ENCODE measurements around the gene KIF6. TPM values are rescaled to one million over a fixed set of nuclear protein-coding genes. Genes with fewer than 3 reads are reported as not detected.

KIF6 gene
- polyA plus RNA-seq, 3 donors: not detected

GRCh38 chr6:39686976-39687375, 38.2 kb downstream of the KIF6 start:
- Histone ChIP-seq H3K79me2 (ENCODE audit: insufficient read depth, low read length) (no peaks in the 10 kb centered on the region), H3K4me1 (ENCODE audit: control insufficient read depth in 1 of 2, insufficient read depth in 2 of 2, low read length in 2 of 2) (no peaks in the 10 kb centered on the region), H3K27ac (ENCODE audit: low read depth in 1 of 2, low read length in 2 of 2) (no peak overlapping the region), H3K4me3 (replicated peaks in 1 of 3; ENCODE audit: low read depth in 2 of 3, low read length in 3 of 3) (no peak overlapping the region), H4K20me1 (ENCODE audit: insufficient read depth, low read length) (no peaks in the 10 kb centered on the region), H3K27me3 (ENCODE audit: control insufficient read depth in 2 of 2, insufficient read depth in 2 of 2, low read length in 2 of 2) (no peaks in the 10 kb centered on the region), H2AFZ (ENCODE audit: insufficient read depth, low read depth, low read length, poor library complexity, severe bottlenecking) (no peak overlapping the region), H3K9me3 (replicated peaks in 1 of 2; ENCODE audit: control insufficient read depth in 1 of 2, insufficient read depth in 1 of 2, low read length in 2 of 2) (no peaks in the 10 kb centered on the region), H3K4me2 (replicated peaks; ENCODE audit: extremely low read depth, low read length, poor library complexity, severe bottlenecking) (no peak overlapping the region), H3K9ac (ENCODE audit: insufficient read depth, low read length, poor library complexity, severe bottlenecking) (no peak overlapping the region), H3K36me3 (replicated peaks in 1 of 2; ENCODE audit: control insufficient read depth in 1 of 2, insufficient read depth in 2 of 2, low read length in 2 of 2) (no peaks in the 10 kb centered on the region)
- Mint-ChIP-seq H3K27me3 (ENCODE audit: low read depth in 3 of 3) (peaks cover 0 to 7% (median 6%) of the 10 kb centered on the region in 3 donors), H3K9me3 (peaks cover 0 to 2% (median 0%) of the 10 kb centered on the region in 7 donors), H3K27ac (no peak overlapping the region), H3K4me1 (peaks cover 12% of the 10 kb centered on the region), H3K36me3 (no peaks in the 10 kb centered on the region), H3K4me3 (no peak overlapping the region)
- no CpG with 5 or more reads among the region's 6 CpGs for WGBS (ENCODE audit: insufficient coverage)
- intact Hi-C loops (cut with micrococcal nuclease): no loop called here
- no peak for DNase-seq
- TF ChIP-seq CTCF (IDR thresholded peaks at IDR 0.05): no peak

- no peak overlapping the region for H3K27ac Mint-ChIP-seq
- Histone ChIP-seq H2AFZ (ENCODE audit: insufficient read depth, low read depth, low read length, poor library complexity, severe bottlenecking) (no peak overlapping the region), H3K9me3 (replicated peaks in 1 of 2; ENCODE audit: control insufficient read depth in 1 of 2, insufficient read depth in 1 of 2, low read length in 2 of 2) (no peaks in the 10 kb centered on the region), H3K4me3 (replicated peaks in 1 of 3; ENCODE audit: low read depth in 2 of 3, low read length in 3 of 3) (no peak overlapping the region), H3K27me3 (ENCODE audit: control insufficient read depth in 2 of 2, insufficient read depth in 2 of 2, low read length in 2 of 2) (no peaks in the 10 kb centered on the region), H3K9ac (ENCODE audit: insufficient read depth, low read length, poor library complexity, severe bottlenecking) (no peak overlapping the region), H4K20me1 (ENCODE audit: insufficient read depth, low read length) (no peaks in the 10 kb centered on the region), H3K79me2 (ENCODE audit: insufficient read depth, low read length) (no peaks in the 10 kb centered on the region), H3K36me3 (replicated peaks in 1 of 2; ENCODE audit: control insufficient read depth in 1 of 2, insufficient read depth in 2 of 2, low read length in 2 of 2) (no peaks in the 10 kb centered on the region), H3K4me2 (replicated peaks; ENCODE audit: extremely low read depth, low read length, poor library complexity, severe bottlenecking) (no peak overlapping the region), H3K4me1 (ENCODE audit: control insufficient read depth in 1 of 2, insufficient read depth in 2 of 2, low read length in 2 of 2) (no peaks in the 10 kb centered on the region), H3K27ac (ENCODE audit: low read depth in 1 of 2, low read length in 2 of 2) (no peak overlapping the region)
- no peak overlapping the region for H3K4me3 Mint-ChIP-seq
- H3K4me1 Mint-ChIP-seq: peaks cover 12% of the 10 kb centered on the region
- H3K36me3 Mint-ChIP-seq: no peaks in the 10 kb centered on the region
- no peak for TF ChIP-seq CTCF (IDR thresholded peaks at IDR 0.05)
- DNase-seq: no peak
- peaks cover 0 to 7% (median 4%) of the 10 kb centered on the region in 3 donors for H3K27me3 Mint-ChIP-seq (ENCODE audit: low read depth in 3 of 3)
- intact Hi-C loops (cut with micrococcal nuclease): no loop called here
- no CpG with 5 or more reads among the region's 1 CpG for WGBS (ENCODE audit: insufficient coverage)
- H3K9me3 Mint-ChIP-seq: peaks cover 0 to 2% (median 0%) of the 10 kb centered on the region in 7 donors
Measured at GRCh38 chr6:39685938-39686337, 39.3 kb downstream of the KIF6 start.

Measured in CD14-positive monocyte (primary cell).